ENCODE results near the gene ATG16L1. TPM values are rescaled to one million over a fixed set of nuclear protein-coding genes. Genes with fewer than 3 reads are reported as not detected.

The ATG16L1 gene
- total RNA-seq, 1 donor from 2014 or later: 27.9 TPM

- H3K9me3 Mint-ChIP-seq (ENCODE audit: low read depth): no peaks in the 10 kb centered on the region
- H3K4me1 Mint-ChIP-seq (ENCODE audit: low read depth): no peaks in the 10 kb centered on the region
- H3K4me3 Mint-ChIP-seq (ENCODE audit: low read depth): no peak overlapping the region
- no peaks in the 10 kb centered on the region for H3K36me3 Mint-ChIP-seq (ENCODE audit: insufficient read depth)
- no peak for DNase-seq (ENCODE audit: low spot score, unreplicated experiment)
- H3K27ac Mint-ChIP-seq: no peak overlapping the region
- TF ChIP-seq CTCF (IDR thresholded peaks at IDR 0.05; ENCODE audit: unreplicated experiment): no peak
- no peaks in the 10 kb centered on the region for H3K27me3 Mint-ChIP-seq
Measured at GRCh38 chr2:233243348-233243747, 8.1 kb upstream of the ATG16L1 start.

- no peak for TF ChIP-seq CTCF (IDR thresholded peaks at IDR 0.05; ENCODE audit: unreplicated experiment)
- Mint-ChIP-seq H3K36me3 (ENCODE audit: insufficient read depth) (no peaks in the 10 kb centered on the region), H3K27ac (no peak overlapping the region), H3K9me3 (ENCODE audit: low read depth) (no peaks in the 10 kb centered on the region), H3K27me3 (no peaks in the 10 kb centered on the region), H3K4me3 (ENCODE audit: low read depth) (no peak overlapping the region), H3K4me1 (ENCODE audit: low read depth) (no peaks in the 10 kb centered on the region)
- DNase-seq (ENCODE audit: low spot score, unreplicated experiment): no peak
Measured at GRCh38 chr2:233244818-233245217, 6.7 kb upstream of the ATG16L1 start.

- Mint-ChIP-seq H3K27ac (no peak overlapping the region), H3K36me3 (ENCODE audit: insufficient read depth) (no peaks in the 10 kb centered on the region), H3K9me3 (ENCODE audit: low read depth) (peaks cover 3% of the 10 kb centered on the region), H3K27me3 (no peaks in the 10 kb centered on the region), H3K4me1 (ENCODE audit: low read depth) (no peaks in the 10 kb centered on the region), H3K4me3 (ENCODE audit: low read depth) (no peak overlapping the region)
- no peak for TF ChIP-seq CTCF (IDR thresholded peaks at IDR 0.05; ENCODE audit: unreplicated experiment)
- no peak for DNase-seq (ENCODE audit: low spot score, unreplicated experiment)
Measured at GRCh38 chr2:233245406-233245805, 6.1 kb upstream of the ATG16L1 start.

- Mint-ChIP-seq H3K4me1 (ENCODE audit: low read depth) (no peaks in the 10 kb centered on the region), H3K27ac (no peak overlapping the region)
- no peak for TF ChIP-seq CTCF (IDR thresholded peaks at IDR 0.05; ENCODE audit: unreplicated experiment)
Measured at GRCh38 chr2:233247116-233247515, 4.4 kb upstream of the ATG16L1 start.

GRCh38 chr2:233247744-233248143 lies 3.7 kb upstream of the ATG16L1 start:
- DNase-seq (ENCODE audit: low spot score, unreplicated experiment): no peak
- peaks cover 4% of the 10 kb centered on the region for H3K36me3 Mint-ChIP-seq (ENCODE audit: insufficient read depth)
- no peak for TF ChIP-seq CTCF (IDR thresholded peaks at IDR 0.05; ENCODE audit: unreplicated experiment)
- H3K27me3 Mint-ChIP-seq: no peaks in the 10 kb centered on the region
- peaks cover 3% of the 10 kb centered on the region for H3K4me1 Mint-ChIP-seq (ENCODE audit: low read depth)
- H3K4me3 Mint-ChIP-seq (ENCODE audit: low read depth): no peak overlapping the region
- H3K9me3 Mint-ChIP-seq (ENCODE audit: low read depth): peaks cover 10% of the 10 kb centered on the region
- no peak overlapping the region for H3K27ac Mint-ChIP-seq

More at GRCh38 chr2:233247116-233247515, 4.4 kb upstream of the ATG16L1 start:
- Mint-ChIP-seq H3K4me3 (ENCODE audit: low read depth) (no peak overlapping the region), H3K36me3 (ENCODE audit: insufficient read depth) (peaks cover 4% of the 10 kb centered on the region), H3K9me3 (ENCODE audit: low read depth) (peaks cover 10% of the 10 kb centered on the region), H3K27me3 (no peaks in the 10 kb centered on the region)
- no peak for DNase-seq (ENCODE audit: low spot score, unreplicated experiment)
